ENCODE results near the gene PHLDB2.

DNA sequence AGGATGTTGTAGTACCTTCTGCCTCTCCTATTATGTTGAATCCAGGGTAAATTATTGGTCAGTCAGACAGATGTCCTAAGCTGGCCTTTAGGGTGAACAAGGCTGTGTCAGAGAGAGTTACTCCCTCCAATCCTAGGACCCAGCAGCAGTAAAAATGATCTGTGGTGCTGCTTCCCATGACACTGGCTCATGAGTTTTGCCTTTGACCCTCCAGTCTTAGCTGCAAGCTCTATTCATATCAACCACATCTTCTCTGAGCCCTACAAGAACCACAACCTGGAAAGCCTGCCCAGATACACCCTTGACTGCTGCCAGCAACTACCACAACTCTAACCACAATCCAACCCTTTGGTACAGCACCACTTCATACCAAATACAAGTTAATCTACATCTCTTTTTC is 27.2 kb upstream of the PHLDB2 start:
- TF ChIP-seq, protein P1, sequence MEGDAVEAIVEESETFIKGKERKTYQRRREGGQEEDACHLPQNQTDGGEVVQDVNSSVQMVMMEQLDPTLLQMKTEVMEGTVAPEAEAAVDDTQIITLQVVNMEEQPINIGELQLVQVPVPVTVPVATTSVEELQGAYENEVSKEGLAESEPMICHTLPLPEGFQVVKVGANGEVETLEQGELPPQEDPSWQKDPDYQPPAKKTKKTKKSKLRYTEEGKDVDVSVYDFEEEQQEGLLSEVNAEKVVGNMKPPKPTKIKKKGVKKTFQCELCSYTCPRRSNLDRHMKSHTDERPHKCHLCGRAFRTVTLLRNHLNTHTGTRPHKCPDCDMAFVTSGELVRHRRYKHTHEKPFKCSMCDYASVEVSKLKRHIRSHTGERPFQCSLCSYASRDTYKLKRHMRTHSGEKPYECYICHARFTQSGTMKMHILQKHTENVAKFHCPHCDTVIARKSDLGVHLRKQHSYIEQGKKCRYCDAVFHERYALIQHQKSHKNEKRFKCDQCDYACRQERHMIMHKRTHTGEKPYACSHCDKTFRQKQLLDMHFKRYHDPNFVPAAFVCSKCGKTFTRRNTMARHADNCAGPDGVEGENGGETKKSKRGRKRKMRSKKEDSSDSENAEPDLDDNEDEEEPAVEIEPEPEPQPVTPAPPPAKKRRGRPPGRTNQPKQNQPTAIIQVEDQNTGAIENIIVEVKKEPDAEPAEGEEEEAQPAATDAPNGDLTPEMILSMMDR (IDR thresholded peaks at IDR 0.05): no peak
- TF ChIP-seq POLR2A (IDR thresholded peaks at IDR 0.05): no peak

Measured in stomach (tissue), 4 donors.